ENCODE results near the gene CD34.

Gene CD34

GRCh38 chr1:207854001-207854400 lies 56.9 kb downstream of the CD34 start:
- TF ChIP-seq ZNF565 (CRISPR knock-in tag; conservative IDR thresholded peaks at IDR 0.05; ENCODE audit: low read depth), result no peak
- TF ChIP-seq ZFP3 (CRISPR knock-in tag; IDR thresholded peaks at IDR 0.05), result no peak
- TF ChIP-seq, protein P1, sequence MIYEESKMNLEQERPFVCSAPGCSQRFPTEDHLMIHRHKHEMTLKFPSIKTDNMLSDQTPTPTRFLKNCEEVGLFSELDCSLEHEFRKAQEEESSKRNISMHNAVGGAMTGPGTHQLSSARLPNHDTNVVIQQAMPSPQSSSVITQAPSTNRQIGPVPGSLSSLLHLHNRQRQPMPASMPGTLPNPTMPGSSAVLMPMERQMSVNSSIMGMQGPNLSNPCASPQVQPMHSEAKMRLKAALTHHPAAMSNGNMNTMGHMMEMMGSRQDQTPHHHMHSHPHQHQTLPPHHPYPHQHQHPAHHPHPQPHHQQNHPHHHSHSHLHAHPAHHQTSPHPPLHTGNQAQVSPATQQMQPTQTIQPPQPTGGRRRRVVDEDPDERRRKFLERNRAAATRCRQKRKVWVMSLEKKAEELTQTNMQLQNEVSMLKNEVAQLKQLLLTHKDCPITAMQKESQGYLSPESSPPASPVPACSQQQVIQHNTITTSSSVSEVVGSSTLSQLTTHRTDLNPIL (CRISPR knock-in tag; IDR thresholded peaks at IDR 0.05; ENCODE audit: low read depth), result no peak
- TF ChIP-seq BACH2 (CRISPR knock-in tag; IDR thresholded peaks at IDR 0.05; ENCODE audit: borderline replicate concordance), result no peak
- TF ChIP-seq, protein P2, sequence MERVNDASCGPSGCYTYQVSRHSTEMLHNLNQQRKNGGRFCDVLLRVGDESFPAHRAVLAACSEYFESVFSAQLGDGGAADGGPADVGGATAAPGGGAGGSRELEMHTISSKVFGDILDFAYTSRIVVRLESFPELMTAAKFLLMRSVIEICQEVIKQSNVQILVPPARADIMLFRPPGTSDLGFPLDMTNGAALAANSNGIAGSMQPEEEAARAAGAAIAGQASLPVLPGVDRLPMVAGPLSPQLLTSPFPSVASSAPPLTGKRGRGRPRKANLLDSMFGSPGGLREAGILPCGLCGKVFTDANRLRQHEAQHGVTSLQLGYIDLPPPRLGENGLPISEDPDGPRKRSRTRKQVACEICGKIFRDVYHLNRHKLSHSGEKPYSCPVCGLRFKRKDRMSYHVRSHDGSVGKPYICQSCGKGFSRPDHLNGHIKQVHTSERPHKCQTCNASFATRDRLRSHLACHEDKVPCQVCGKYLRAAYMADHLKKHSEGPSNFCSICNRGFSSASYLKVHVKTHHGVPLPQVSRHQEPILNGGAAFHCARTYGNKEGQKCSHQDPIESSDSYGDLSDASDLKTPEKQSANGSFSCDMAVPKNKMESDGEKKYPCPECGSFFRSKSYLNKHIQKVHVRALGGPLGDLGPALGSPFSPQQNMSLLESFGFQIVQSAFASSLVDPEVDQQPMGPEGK (CRISPR knock-in tag; IDR thresholded peaks at IDR 0.05; ENCODE audit: borderline replicate concordance), result no peak
- no peak for TF ChIP-seq CSDC2 (CRISPR knock-in tag; IDR thresholded peaks at IDR 0.05)
- TF ChIP-seq, protein P3, sequence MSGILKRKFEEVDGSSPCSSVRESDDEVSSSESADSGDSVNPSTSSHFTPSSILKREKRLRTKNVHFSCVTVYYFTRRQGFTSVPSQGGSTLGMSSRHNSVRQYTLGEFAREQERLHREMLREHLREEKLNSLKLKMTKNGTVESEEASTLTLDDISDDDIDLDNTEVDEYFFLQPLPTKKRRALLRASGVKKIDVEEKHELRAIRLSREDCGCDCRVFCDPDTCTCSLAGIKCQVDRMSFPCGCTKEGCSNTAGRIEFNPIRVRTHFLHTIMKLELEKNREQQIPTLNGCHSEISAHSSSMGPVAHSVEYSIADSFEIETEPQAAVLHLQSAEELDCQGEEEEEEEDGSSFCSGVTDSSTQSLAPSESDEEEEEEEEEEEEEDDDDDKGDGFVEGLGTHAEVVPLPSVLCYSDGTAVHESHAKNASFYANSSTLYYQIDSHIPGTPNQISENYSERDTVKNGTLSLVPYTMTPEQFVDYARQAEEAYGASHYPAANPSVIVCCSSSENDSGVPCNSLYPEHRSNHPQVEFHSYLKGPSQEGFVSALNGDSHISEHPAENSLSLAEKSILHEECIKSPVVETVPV (CRISPR knock-in tag; IDR thresholded peaks at IDR 0.05), result no peak
- TF ChIP-seq ZNF70 (CRISPR knock-in tag; IDR thresholded peaks at IDR 0.05), result no peak
- no peak for TF ChIP-seq TOX (CRISPR knock-in tag; IDR thresholded peaks at IDR 0.05; ENCODE audit: borderline replicate concordance)
- no peak for TF ChIP-seq ZFP30 (CRISPR knock-in tag; IDR thresholded peaks at IDR 0.05)
- ATAC-seq, result no peak

GRCh38 chr1:207853372-207853757 lies 57.6 kb downstream of the CD34 start:
- no peak for TF ChIP-seq ISL1 (CRISPR knock-in tag; IDR thresholded peaks at IDR 0.05)
- TF ChIP-seq BACH2 (CRISPR knock-in tag; IDR thresholded peaks at IDR 0.05; ENCODE audit: borderline replicate concordance), result no peak
- no peak for TF ChIP-seq TCF4 (CRISPR knock-in tag; IDR thresholded peaks at IDR 0.05; ENCODE audit: borderline replicate concordance)
- no peak for ATAC-seq

DNA sequence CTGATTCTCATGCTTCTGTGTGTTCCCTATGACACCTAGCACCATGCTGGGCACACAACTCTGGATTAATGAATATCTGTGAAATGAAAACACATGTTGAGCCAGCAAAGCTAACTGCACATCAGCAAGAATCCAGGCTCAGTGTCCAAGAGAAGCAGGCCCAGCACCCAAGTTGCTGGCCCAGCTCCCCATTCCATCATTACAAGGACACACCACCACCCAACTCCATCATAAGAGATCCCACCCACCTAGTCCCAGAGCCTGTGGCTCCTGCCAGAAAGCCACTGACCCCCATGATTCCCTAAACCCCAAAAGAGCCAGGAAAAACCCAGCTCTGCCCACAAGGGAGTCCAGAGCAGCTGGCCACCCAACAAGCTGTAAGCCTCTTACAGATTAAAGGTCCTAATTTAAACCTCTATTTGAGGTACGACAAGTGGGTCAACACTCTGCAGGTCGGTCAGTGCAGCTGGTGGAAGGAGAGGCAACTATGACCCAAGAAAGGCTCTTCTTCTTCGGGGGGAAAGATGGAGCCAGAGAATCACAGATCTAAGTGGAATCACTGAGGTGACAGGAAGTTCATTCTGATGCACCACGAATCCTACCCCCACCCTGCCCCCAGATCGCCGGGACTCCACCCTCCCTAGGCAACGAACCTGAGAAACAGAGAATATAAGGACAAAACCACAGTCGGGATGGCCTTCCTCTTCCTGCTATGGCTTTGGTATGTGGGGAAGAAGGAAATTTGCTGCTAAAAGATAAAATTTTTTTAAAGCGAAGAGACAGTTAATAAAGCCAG lies 58.2 kb downstream of the CD34 start:
- no peak for ATAC-seq
- TF ChIP-seq TCF4 (CRISPR knock-in tag; IDR thresholded peaks at IDR 0.05; ENCODE audit: borderline replicate concordance) (no peak), ZFP30 (CRISPR knock-in tag; IDR thresholded peaks at IDR 0.05) (no peak), TOX (CRISPR knock-in tag; IDR thresholded peaks at IDR 0.05; ENCODE audit: borderline replicate concordance) (no peak), ESRRG (CRISPR knock-in tag; IDR thresholded peaks at IDR 0.05) (no peak), SNAI2 (CRISPR knock-in tag; IDR thresholded peaks at IDR 0.05) (no peak), CSDC2 (CRISPR knock-in tag; IDR thresholded peaks at IDR 0.05) (no peak), ZNF8 (CRISPR knock-in tag; IDR thresholded peaks at IDR 0.05) (no peak), ZFP3 (CRISPR knock-in tag; IDR thresholded peaks at IDR 0.05) (no peak), GLIS3 (CRISPR knock-in tag; IDR thresholded peaks at IDR 0.05) (no peak), POU6F1 (CRISPR knock-in tag; IDR thresholded peaks at IDR 0.05; ENCODE audit: borderline replicate concordance, low read depth) (no peak), RARB (CRISPR knock-in tag; IDR thresholded peaks at IDR 0.05) (no peak), BACH2 (CRISPR knock-in tag; IDR thresholded peaks at IDR 0.05; ENCODE audit: borderline replicate concordance) (no peak), OSR1 (CRISPR knock-in tag; IDR thresholded peaks at IDR 0.05) (no peak), ARNTL (CRISPR knock-in tag; IDR thresholded peaks at IDR 0.05; ENCODE audit: borderline replicate concordance, low read depth) (no peak)
- TF ChIP-seq, protein P1 (CRISPR knock-in tag; IDR thresholded peaks at IDR 0.05; ENCODE audit: low read depth), result no peak
- TF ChIP-seq, protein P3 (CRISPR knock-in tag; IDR thresholded peaks at IDR 0.05), result no peak
- TF ChIP-seq, protein P4, sequence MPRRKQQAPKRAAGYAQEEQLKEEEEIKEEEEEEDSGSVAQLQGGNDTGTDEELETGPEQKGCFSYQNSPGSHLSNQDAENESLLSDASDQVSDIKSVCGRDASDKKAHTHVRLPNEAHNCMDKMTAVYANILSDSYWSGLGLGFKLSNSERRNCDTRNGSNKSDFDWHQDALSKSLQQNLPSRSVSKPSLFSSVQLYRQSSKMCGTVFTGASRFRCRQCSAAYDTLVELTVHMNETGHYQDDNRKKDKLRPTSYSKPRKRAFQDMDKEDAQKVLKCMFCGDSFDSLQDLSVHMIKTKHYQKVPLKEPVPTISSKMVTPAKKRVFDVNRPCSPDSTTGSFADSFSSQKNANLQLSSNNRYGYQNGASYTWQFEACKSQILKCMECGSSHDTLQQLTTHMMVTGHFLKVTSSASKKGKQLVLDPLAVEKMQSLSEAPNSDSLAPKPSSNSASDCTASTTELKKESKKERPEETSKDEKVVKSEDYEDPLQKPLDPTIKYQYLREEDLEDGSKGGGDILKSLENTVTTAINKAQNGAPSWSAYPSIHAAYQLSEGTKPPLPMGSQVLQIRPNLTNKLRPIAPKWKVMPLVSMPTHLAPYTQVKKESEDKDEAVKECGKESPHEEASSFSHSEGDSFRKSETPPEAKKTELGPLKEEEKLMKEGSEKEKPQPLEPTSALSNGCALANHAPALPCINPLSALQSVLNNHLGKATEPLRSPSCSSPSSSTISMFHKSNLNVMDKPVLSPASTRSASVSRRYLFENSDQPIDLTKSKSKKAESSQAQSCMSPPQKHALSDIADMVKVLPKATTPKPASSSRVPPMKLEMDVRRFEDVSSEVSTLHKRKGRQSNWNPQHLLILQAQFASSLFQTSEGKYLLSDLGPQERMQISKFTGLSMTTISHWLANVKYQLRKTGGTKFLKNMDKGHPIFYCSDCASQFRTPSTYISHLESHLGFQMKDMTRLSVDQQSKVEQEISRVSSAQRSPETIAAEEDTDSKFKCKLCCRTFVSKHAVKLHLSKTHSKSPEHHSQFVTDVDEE (CRISPR knock-in tag; IDR thresholded peaks at IDR 0.05), result no peak
- TF ChIP-seq, protein P2 (CRISPR knock-in tag; IDR thresholded peaks at IDR 0.05; ENCODE audit: borderline replicate concordance), result no peak

Measured in SK-N-SH treated with all-trans-retinoic acid at 6 μM for 48 hours (cell line).